GM03348 (cell line): ENCODE measurements around the gene FANCG.

Experiments
- DNase-seq: peaks from one replicate; pipeline ENCODE4 v3.0.0; 2012; ENCODE audit warnings: low spot score

Gene FANCG

GRCh38 chr9:35079426-35080341 lies at the start of gene FANCG:
TSS of gene FANCG (minus strand) at chr9:35079942. CDS start at chr9:35079524, 418 bp downstream.
- DNase-seq: peak; percentile 95

GRCh38 chr9:35116898-35117551 lies 37.3 kb upstream of the FANCG start:
- peak; percentile 89 for DNase-seq

- no peak for DNase-seq
Measured at GRCh38 chr9:35116539-35116897, 36.8 kb upstream of the FANCG start.

GRCh38 chr9:35115680-35116538 lies 36.2 kb upstream of the FANCG start, which contains the start of gene ATOSB:
TSS of gene ATOSB (minus strand) at chr9:35115862. CDS start at chr9:35108274, 7,588 bp downstream.
- peak; percentile 95 for DNase-seq

- DNase-seq: peak; percentile 52
Measured at GRCh38 chr9:35114840-35115628, 35.3 kb upstream of the FANCG start.

- peak; percentile 93 for DNase-seq
Measured at GRCh38 chr9:35114113-35114839, 34.5 kb upstream of the FANCG start.

- DNase-seq: peak; percentile 81
Measured at GRCh38 chr9:35112257-35113020, 32.7 kb upstream of the FANCG start.

GRCh38 chr9:35111001-35111933 lies 31.5 kb upstream of the FANCG start:
- peak; percentile 97 for DNase-seq

- DNase-seq: peak; percentile 70
Measured at GRCh38 chr9:35110327-35110761, 30.6 kb upstream of the FANCG start.

- DNase-seq: no peak
Measured at GRCh38 chr9:35108946-35109575, 29.3 kb upstream of the FANCG start.

GRCh38 chr9:35108461-35108860 lies 28.7 kb upstream of the FANCG start:
- no peak for DNase-seq

- DNase-seq: no peak
Measured at GRCh38 chr9:35107297-35108290, 27.9 kb upstream of the FANCG start.

- DNase-seq: no peak
Measured at GRCh38 chr9:35106343-35106730, 26.6 kb upstream of the FANCG start.

- DNase-seq: no peak
Measured at GRCh38 chr9:35105571-35106342, 26.0 kb upstream of the FANCG start.

GRCh38 chr9:35105126-35105525 lies 25.4 kb upstream of the FANCG start:
- no peak for DNase-seq

- DNase-seq: no peak
Measured at GRCh38 chr9:35104586-35104985, 24.8 kb upstream of the FANCG start.
